DMS114 treated with DMSO at 0.1 percent for 48 hours (cell line): ENCODE measurements around the gene PLK3.
A peak's percentile ranks its signal among the peaks of the same experiment; 100 is the strongest.
"Not testable (repeated sequence)": the region's sequence is repeated elsewhere in the genome, so short reads cannot be mapped to it uniquely, and the experiment has no call there.

Source experiments
- DNase-seq: peaks from one replicate; lab custom pipeline; 2025; ENCODE audit not compliant: unreplicated experiment; lab: John Stamatoyannopoulos, UW

PLK3 gene

GRCh38 chr1:44808063-44808937, 8.1 kb downstream of the PLK3 start, which contains the start of gene BTBD19:
TSS of gene BTBD19 (plus strand) at chr1:44808523. CDS start at chr1:44808821, 298 bp downstream.
- DNase-seq, result no peak

DNA sequence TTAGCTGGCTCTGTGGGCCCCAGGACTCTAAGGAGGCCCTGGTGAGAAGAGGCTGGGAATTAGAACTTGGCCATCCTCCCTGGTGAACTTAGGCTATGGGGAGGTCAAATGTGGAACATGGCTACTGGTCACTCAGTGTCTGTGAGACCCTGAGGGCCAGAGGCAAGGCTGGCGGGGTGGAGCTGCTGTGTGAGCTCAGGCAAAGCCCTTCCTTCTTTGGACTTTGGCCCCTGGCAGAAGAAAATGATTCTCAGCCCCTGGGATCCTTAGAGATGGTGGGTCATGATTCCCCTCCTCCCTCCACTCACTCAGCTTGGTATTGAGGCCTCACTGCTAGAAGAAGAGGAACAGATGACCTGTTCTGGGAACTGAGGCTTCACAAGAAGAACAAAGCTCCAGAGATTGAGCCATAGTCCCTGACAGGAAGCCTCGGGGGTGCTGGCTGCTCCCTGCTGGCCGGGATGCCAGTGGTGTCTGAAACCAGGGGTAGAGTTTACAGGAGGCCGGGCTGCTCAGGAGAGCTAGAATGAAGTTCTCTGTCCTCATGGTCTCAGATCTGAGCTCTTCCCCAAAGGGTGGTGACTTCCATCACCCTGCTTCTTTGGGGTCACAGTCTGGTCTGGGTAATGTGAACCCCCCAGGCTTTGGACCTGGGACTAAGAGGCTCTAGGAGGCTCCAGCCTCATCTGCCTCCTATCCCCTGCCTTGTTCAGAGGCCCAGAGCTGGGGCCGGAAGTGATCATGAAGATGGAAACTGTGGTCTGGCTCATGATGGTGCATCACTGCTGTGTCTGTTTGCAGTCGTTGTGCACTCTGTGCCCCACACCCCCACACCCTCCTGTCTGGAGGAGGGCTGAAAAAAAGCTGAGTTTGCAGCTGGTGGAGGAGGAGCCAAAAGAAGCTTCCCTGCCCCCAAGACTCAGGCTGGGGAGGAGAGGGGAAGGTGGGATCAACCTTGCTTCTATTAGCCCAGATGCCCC, 9.1 kb downstream of the PLK3 start:
- DNase-seq, result no peak

DNA sequence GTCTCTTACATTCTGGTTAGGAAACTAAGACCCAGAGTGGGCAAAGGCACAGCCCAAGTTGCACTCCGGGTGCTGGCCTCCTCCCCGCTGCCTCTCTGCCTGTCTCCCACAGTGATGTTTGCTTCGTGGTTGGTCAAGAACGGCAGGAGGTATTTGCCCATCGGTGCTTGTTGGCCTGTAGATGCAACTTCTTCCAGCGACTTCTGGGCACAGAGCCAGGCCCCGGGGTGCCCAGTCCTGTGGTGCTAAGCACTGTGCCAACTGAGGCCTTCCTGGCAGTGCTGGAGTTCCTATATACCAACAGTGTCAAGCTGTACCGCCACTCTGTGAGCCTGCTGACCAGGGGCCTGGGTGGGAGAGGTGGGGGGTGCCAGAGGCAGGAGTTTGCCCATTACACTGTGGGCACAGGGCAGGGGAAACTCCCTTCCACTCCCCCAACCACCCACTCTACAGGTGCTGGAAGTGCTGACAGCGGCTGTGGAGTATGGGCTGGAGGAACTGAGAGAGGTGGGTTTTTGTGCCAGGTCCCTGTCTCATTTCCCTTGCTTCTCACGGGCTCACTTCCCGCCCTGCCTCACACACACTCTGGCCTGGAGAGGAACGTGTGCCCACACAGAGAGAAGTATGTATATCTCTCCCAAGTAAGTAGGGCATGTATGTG, 10.1 kb downstream of the PLK3 start:
- no peak for DNase-seq

GRCh38 chr1:44810762-44811105, 10.6 kb downstream of the PLK3 start:
- DNase-seq, result not testable (repeated sequence)

DNA sequence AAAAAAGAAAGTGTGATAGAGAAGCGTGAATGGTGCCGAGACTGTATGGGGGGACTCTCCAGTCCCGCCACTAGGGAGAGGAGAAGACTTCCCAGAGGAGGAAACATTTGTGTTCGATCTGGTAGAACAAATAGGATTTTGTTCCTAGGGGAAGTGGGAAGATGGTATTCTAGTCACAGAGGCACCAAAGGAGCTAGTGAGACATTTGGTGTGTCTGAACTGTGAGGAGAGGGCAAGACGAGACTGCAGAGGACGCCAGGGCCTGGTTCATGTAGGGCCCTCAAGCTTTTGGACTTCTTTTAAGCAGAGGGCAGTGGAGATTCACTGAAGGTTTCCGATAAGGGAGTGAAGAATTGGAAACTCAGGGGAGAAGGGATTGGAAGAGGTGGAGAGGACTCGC, 11.1 kb downstream of the PLK3 start:
- no peak for DNase-seq

- DNase-seq, result no peak
These were observed 12.8 kb downstream of the PLK3 start for GRCh38 chr1:44812822-44813543.

GRCh38 chr1:44815926-44816325, 15.7 kb downstream of the PLK3 start:
- DNase-seq, result not testable (repeated sequence)

GRCh38 chr1:44817307-44817706, 17.1 kb downstream of the PLK3 start:
- DNase-seq, result no peak

GRCh38 chr1:44817771-44818495, 17.8 kb downstream of the PLK3 start:
- no peak for DNase-seq

DNA sequence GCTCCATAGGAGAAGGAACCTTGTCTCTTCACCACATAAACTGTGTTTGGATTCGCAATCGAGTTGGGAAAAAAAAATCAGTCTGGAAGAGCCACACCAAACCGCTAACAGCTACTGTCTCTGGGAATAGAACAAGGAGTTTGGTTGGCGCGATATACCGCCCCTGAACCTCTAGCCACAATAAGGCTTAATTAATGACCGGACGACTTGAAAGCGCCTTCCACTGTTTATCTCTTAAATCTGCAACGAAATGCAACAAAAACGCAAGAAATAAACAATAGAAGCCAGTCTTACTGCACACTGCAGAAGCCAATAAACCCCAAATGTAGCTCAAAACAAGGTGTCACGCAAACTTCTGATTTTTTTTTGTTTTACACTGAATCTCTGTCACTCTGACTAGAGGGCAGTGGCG, 19.0 kb downstream of the PLK3 start:
- peak; percentile 97 for DNase-seq

DNA sequence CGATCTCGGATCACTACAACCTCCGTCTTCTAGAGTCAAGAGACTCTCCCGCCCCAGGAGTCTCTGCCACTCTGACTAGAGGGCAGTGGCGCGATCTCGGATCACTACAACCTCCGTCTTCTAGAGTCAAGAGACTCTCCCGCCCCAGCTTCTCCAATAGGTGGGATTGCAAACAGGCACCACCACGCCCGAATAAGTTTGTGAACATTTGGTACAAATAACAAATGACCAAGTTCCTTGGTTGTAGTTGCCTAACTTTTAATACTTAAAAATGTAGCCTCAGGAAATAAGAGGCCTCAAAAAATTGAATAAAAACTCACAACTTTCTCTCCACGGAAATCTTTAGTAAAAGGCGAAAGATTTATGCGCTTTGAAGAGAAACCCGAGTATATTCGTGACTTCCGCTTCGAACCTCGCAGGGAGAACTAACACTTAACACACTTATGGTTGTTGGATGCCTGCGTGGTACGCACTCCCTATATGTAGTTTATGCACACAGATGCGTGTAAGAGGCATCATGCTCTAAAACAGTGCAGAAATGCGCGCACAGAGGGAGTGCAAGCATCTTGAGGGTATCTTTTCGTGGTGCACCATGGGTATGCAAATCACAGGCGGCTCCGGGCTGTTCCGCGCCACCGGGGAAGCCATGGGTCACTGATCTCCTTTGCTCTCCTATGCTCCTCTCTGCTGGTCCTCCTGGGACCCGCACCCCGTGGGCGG, 19.6 kb downstream of the PLK3 start:
- DNase-seq, result peak; percentile 97

- DNase-seq, result no peak
These were observed 20.4 kb downstream of the PLK3 start for GRCh38 chr1:44820328-44821239.

DNA sequence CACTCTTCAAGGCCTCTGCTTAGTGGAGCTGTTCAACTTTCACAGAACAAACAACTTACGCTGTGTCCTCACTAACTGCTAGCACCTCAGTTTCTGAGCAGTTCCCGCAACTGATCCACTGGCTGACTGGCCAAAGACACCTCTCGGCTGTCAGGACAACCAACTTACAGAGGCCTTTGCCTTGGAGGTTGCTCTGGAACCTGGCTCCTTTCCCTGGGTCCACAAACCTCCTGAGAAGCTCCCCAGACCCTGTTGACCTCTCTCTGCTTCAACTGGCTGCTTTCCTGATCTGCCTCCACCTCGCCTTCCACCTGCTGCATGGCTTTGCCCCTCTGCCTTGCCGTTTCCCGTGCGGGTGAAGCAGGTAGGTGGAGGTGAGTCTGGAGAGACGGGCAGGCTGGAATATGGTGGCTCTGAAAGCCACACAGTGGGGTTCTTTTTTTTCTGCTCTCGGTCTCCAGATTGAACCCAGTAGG, 21.1 kb downstream of the PLK3 start:
- no peak for DNase-seq

GRCh38 chr1:44822131-44822701, 22.0 kb downstream of the PLK3 start:
- no peak for DNase-seq

GRCh38 chr1:44822981-44823451, 22.8 kb downstream of the PLK3 start:
- no peak for DNase-seq

GRCh38 chr1:44824392-44824791, 24.2 kb downstream of the PLK3 start:
- not testable (repeated sequence) for DNase-seq

GRCh38 chr1:44826375-44827196, 26.4 kb downstream of the PLK3 start:
- no peak for DNase-seq
